ENCODE measurements around the gene CTTNBP2.

CTTNBP2 gene

GRCh38 chr7:117888627-117889026 is 15.4 kb upstream of the CTTNBP2 start:
- Histone ChIP-seq H2AK5ac (ENCODE audit: low read length) (no peak overlapping the region), H3K79me2 (ENCODE audit: control insufficient read depth, insufficient read depth, low read length, poor library complexity) (no peaks in the 10 kb centered on the region), H3K4me1 (ENCODE audit: control insufficient read depth in 1 of 2, insufficient read depth in 2 of 2, low read length in 2 of 2) (peaks cover 0 to 2% of the 10 kb centered on the region in 2 experiments), H3K23ac (ENCODE audit: low read length) (no peak overlapping the region), H2BK5ac (ENCODE audit: low read depth, low read length, poor library complexity) (no peak overlapping the region), H4K8ac (ENCODE audit: low read depth, low read length) (no peak overlapping the region), H3K4me2 (ENCODE audit: low read length) (no peak overlapping the region), H3K14ac (ENCODE audit: low read length) (no peak overlapping the region), H4K91ac (ENCODE audit: low read depth, low read length) (no peak overlapping the region), H3K27ac (ENCODE audit: low read depth, low read length) (no peak overlapping the region), H3K79me1 (ENCODE audit: low read length) (no peaks in the 10 kb centered on the region), H3K9me3 (ENCODE audit: insufficient read depth, low read depth, low read length) (no peaks in the 10 kb centered on the region), H2BK120ac (ENCODE audit: insufficient read depth, low read length, poor library complexity) (no peak overlapping the region), H2BK12ac (ENCODE audit: low read length) (no peak overlapping the region), H3K27me3 (ENCODE audit: insufficient read depth, low read length) (no peaks in the 10 kb centered on the region), H3K18ac (ENCODE audit: low read length) (no peak overlapping the region), H3K36me3 (ENCODE audit: control insufficient read depth in 1 of 2, insufficient read depth in 2 of 2, low read length in 2 of 2) (no peaks in the 10 kb centered on the region), H4K12ac (ENCODE audit: low read depth, low read length) (no peak overlapping the region), H2AFZ (ENCODE audit: insufficient read depth, low read length, poor library complexity) (no peak overlapping the region), H3K4me3 (ENCODE audit: low read depth, low read length) (no peak overlapping the region), H3K9ac (ENCODE audit: low read length) (no peak overlapping the region), H3K4ac (ENCODE audit: low read depth, low read length) (no peak overlapping the region)
- no CpG with 5 or more reads among the region's 1 CpG for WGBS (ENCODE audit: extremely low coverage, insufficient coverage, insufficient read length)
- DNase-seq: no peak

- Histone ChIP-seq H3K9me3 (ENCODE audit: insufficient read depth, low read depth, low read length) (no peaks in the 10 kb centered on the region), H3K4ac (ENCODE audit: low read depth, low read length) (no peak overlapping the region), H4K12ac (ENCODE audit: low read depth, low read length) (no peak overlapping the region), H3K9ac (ENCODE audit: low read length) (no peak overlapping the region), H2BK5ac (ENCODE audit: low read depth, low read length, poor library complexity) (no peak overlapping the region), H3K79me2 (ENCODE audit: control insufficient read depth, insufficient read depth, low read length, poor library complexity) (no peaks in the 10 kb centered on the region), H4K8ac (ENCODE audit: low read depth, low read length) (no peak overlapping the region), H3K14ac (ENCODE audit: low read length) (no peak overlapping the region), H3K23ac (ENCODE audit: low read length) (no peak overlapping the region), H2AFZ (ENCODE audit: insufficient read depth, low read length, poor library complexity) (no peak overlapping the region), H3K27ac (ENCODE audit: low read depth, low read length) (no peak overlapping the region), H2BK12ac (ENCODE audit: low read length) (no peak overlapping the region), H4K91ac (ENCODE audit: low read depth, low read length) (no peak overlapping the region), H3K4me1 (ENCODE audit: control insufficient read depth in 1 of 2, insufficient read depth in 2 of 2, low read length in 2 of 2) (no peaks in the 10 kb centered on the region), H2BK120ac (ENCODE audit: insufficient read depth, low read length, poor library complexity) (no peak overlapping the region), H3K79me1 (ENCODE audit: low read length) (peaks cover 2% of the 10 kb centered on the region), H3K4me2 (ENCODE audit: low read length) (no peak overlapping the region), H3K27me3 (ENCODE audit: insufficient read depth, low read length) (no peaks in the 10 kb centered on the region), H3K36me3 (ENCODE audit: control insufficient read depth in 1 of 2, insufficient read depth in 2 of 2, low read length in 2 of 2) (no peaks in the 10 kb centered on the region), H3K4me3 (ENCODE audit: low read depth, low read length) (peak overlapping the region; percentile 59), H2AK5ac (ENCODE audit: low read length) (no peak overlapping the region), H3K18ac (ENCODE audit: low read length) (no peak overlapping the region)
- WGBS (ENCODE audit: extremely low coverage, insufficient coverage, insufficient read length): no CpG with 5 or more reads among the region's 2 CpGs
- no peak for DNase-seq
These were observed 9.4 kb upstream of the CTTNBP2 start for GRCh38 chr7:117882594-117882993.

DNA sequence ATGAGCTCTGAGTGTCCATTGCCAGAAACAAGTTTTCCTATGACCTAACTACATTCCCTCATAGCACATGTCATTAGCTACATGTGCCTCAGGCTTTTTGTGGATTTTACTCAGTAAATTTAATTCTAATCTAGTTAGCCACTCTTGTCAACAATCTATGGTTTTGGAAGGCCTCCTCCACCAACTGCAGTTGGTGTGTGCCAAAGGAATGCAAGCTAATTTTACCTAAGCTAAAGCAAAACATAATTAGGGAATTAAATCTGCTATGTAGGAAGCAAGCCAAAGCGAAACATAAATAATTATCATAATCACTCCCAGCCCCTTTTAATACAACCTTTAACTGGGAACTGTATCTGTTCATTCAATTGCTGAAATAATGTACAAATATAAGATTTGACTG is 3.5 kb upstream of the CTTNBP2 start:
- H3K79me1 ChIP-seq (ENCODE audit: low read length): peaks cover 20% of the 10 kb centered on the region
- H3K4ac ChIP-seq (ENCODE audit: low read depth, low read length): no peak overlapping the region
- H4K91ac ChIP-seq (ENCODE audit: low read depth, low read length): no peak overlapping the region
- H3K4me2 ChIP-seq (ENCODE audit: low read length): no peak overlapping the region
- no CpG with 5 or more reads among the region's 1 CpG for WGBS (ENCODE audit: extremely low coverage, insufficient coverage, insufficient read length)
- H3K27me3 ChIP-seq (ENCODE audit: insufficient read depth, low read length): no peaks in the 10 kb centered on the region
- peak in 1 of 2 donors; percentile 37 for DNase-seq
- no peak overlapping the region for H3K14ac ChIP-seq (ENCODE audit: low read length)
- no peak overlapping the region for H3K23ac ChIP-seq (ENCODE audit: low read length)
- no peak overlapping the region for H3K4me3 ChIP-seq (ENCODE audit: low read depth, low read length)
- peaks cover 0 to 9% of the 10 kb centered on the region in 2 experiments for H3K4me1 ChIP-seq (ENCODE audit: control insufficient read depth in 1 of 2, insufficient read depth in 2 of 2, low read length in 2 of 2)
- H2BK5ac ChIP-seq (ENCODE audit: low read depth, low read length, poor library complexity): no peak overlapping the region
- H2BK120ac ChIP-seq (ENCODE audit: insufficient read depth, low read length, poor library complexity): no peak overlapping the region
- peaks cover 15% of the 10 kb centered on the region for H3K79me2 ChIP-seq (ENCODE audit: control insufficient read depth, insufficient read depth, low read length, poor library complexity)
- no peak overlapping the region for H2AFZ ChIP-seq (ENCODE audit: insufficient read depth, low read length, poor library complexity)
- H3K9ac ChIP-seq (ENCODE audit: low read length): no peak overlapping the region
- H4K8ac ChIP-seq (ENCODE audit: low read depth, low read length): no peak overlapping the region
- H2AK5ac ChIP-seq (ENCODE audit: low read length): no peak overlapping the region
- no peaks in the 10 kb centered on the region for H3K9me3 ChIP-seq (ENCODE audit: insufficient read depth, low read depth, low read length)
- H3K36me3 ChIP-seq (ENCODE audit: control insufficient read depth in 1 of 2, insufficient read depth in 2 of 2, low read length in 2 of 2): no peaks in the 10 kb centered on the region
- no peak overlapping the region for H4K12ac ChIP-seq (ENCODE audit: low read depth, low read length)
- H3K18ac ChIP-seq (ENCODE audit: low read length): no peak overlapping the region
- no peak overlapping the region for H3K27ac ChIP-seq (ENCODE audit: low read depth, low read length)
- no peak overlapping the region for H2BK12ac ChIP-seq (ENCODE audit: low read length)

DNA sequence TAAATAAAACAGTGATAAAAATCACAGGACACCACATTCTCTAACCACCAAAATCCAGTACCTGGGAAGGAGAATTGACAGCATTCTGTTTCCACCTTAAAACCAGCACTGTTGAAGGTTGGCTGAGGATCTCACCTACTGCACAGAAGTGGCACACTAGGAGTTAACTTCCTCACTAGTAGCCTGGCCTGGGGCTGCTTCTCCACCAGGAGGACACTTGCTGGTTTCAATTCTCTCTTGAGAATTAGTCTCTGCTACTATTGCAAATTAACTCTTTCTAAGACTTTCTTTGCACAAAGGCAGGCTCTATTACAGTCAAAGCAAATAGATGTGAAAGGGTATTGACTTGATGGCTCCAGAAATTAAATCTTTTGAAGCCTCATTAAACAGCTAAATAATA is 2.3 kb upstream of the CTTNBP2 start:
- Histone ChIP-seq H3K23ac (ENCODE audit: low read length) (no peak overlapping the region), H3K18ac (ENCODE audit: low read length) (no peak overlapping the region), H3K79me2 (ENCODE audit: control insufficient read depth, insufficient read depth, low read length, poor library complexity) (peaks cover 15% of the 10 kb centered on the region), H4K12ac (ENCODE audit: low read depth, low read length) (no peak overlapping the region), H3K4me3 (ENCODE audit: low read depth, low read length) (no peak overlapping the region), H2BK120ac (ENCODE audit: insufficient read depth, low read length, poor library complexity) (no peak overlapping the region), H3K4ac (ENCODE audit: low read depth, low read length) (no peak overlapping the region), H3K27ac (ENCODE audit: low read depth, low read length) (no peak overlapping the region), H2BK12ac (ENCODE audit: low read length) (no peak overlapping the region), H3K36me3 (ENCODE audit: control insufficient read depth in 1 of 2, insufficient read depth in 2 of 2, low read length in 2 of 2) (no peaks in the 10 kb centered on the region), H3K14ac (ENCODE audit: low read length) (no peak overlapping the region), H4K91ac (ENCODE audit: low read depth, low read length) (no peak overlapping the region), H2AFZ (ENCODE audit: insufficient read depth, low read length, poor library complexity) (no peak overlapping the region), H2AK5ac (ENCODE audit: low read length) (no peak overlapping the region), H3K9me3 (ENCODE audit: insufficient read depth, low read depth, low read length) (no peaks in the 10 kb centered on the region), H3K4me2 (ENCODE audit: low read length) (no peak overlapping the region), H2BK5ac (ENCODE audit: low read depth, low read length, poor library complexity) (no peak overlapping the region), H3K4me1 (ENCODE audit: control insufficient read depth in 1 of 2, insufficient read depth in 2 of 2, low read length in 2 of 2) (peaks cover 0 to 9% of the 10 kb centered on the region in 2 experiments), H4K8ac (ENCODE audit: low read depth, low read length) (no peak overlapping the region), H3K27me3 (ENCODE audit: insufficient read depth, low read length) (no peaks in the 10 kb centered on the region), H3K79me1 (ENCODE audit: low read length) (peaks cover 20% of the 10 kb centered on the region), H3K9ac (ENCODE audit: low read length) (no peak overlapping the region)
- DNase-seq: peak in 1 of 2 donors; percentile 30

Measured in trophoblast cell (in vitro differentiated cells and primary cell).